ENCODE results near the gene MYL10.

Gene MYL10

GRCh38 chr7:101594790-101595189, 34.3 kb downstream of the MYL10 start:
- no peak for DNase-seq

- DNase-seq = no peak
These were observed 35.5 kb downstream of the MYL10 start for GRCh38 chr7:101593556-101593955.

GRCh38 chr7:101591504-101591903, 37.6 kb downstream of the MYL10 start:
- no peak for DNase-seq

GRCh38 chr7:101590663-101591435, 38.2 kb downstream of the MYL10 start:
- no peak for DNase-seq

- DNase-seq = no peak
These were observed 39.0 kb downstream of the MYL10 start for GRCh38 chr7:101589976-101590662.

- no peak for DNase-seq
These were observed 40.0 kb downstream of the MYL10 start for GRCh38 chr7:101589052-101589451.

GRCh38 chr7:101588131-101588935, 40.8 kb downstream of the MYL10 start:
- no peak for DNase-seq

GRCh38 chr7:101586906-101587677, 42.0 kb downstream of the MYL10 start:
- DNase-seq = no peak

GRCh38 chr7:101586078-101586905, 42.8 kb downstream of the MYL10 start:
- no peak for DNase-seq

- DNase-seq = no peak
These were observed 46.1 kb downstream of the MYL10 start for GRCh38 chr7:101582971-101583370.

- no peak for DNase-seq
These were observed 47.2 kb downstream of the MYL10 start for GRCh38 chr7:101581891-101582290.

- DNase-seq = no peak
These were observed 48.5 kb downstream of the MYL10 start for GRCh38 chr7:101580596-101580995.

- DNase-seq = no peak
These were observed 50.5 kb downstream of the MYL10 start for GRCh38 chr7:101578552-101578951.

- DNase-seq = no peak
These were observed 52.1 kb downstream of the MYL10 start for GRCh38 chr7:101576998-101577397.

GRCh38 chr7:101575721-101576120, 53.4 kb downstream of the MYL10 start:
- DNase-seq = no peak

- DNase-seq = no peak
These were observed 53.9 kb downstream of the MYL10 start for GRCh38 chr7:101575168-101575567.

- no peak for DNase-seq
These were observed 56.9 kb downstream of the MYL10 start for GRCh38 chr7:101572156-101572555.

GRCh38 chr7:101567230-101567629, 61.9 kb downstream of the MYL10 start:
- peak in 1 of 2 experiments; percentile 11 for DNase-seq

- DNase-seq = no peak
These were observed 63.4 kb downstream of the MYL10 start for GRCh38 chr7:101565601-101566209.

- DNase-seq = peak; percentile 29 to 64
These were observed 64.3 kb downstream of the MYL10 start for GRCh38 chr7:101564778-101565211.

Measured in SHP77 (cell line).